ENCODE results near the gene LIMA1.

DNA sequence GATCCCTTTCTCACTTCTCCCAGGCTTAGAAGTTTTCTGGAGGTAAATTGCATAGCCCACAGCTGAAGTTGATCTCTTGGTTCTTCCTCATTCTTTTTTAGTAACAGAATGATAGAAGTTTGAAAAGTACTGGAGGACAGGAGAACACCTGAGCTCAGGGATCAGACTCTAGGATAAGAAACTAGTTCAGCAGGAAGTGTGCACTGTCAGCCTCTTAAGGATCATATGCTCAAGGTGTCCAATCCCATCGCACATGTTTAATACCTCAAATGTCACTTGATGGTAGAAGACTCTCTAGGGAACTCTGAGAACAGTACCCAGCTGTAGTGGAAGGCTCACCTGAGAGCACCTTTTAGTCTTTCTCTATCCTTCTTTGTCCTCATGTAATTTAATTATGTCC lies 14.7 kb upstream of the LIMA1 start:
- TF ChIP-seq POLR2A (IDR thresholded peaks at IDR 0.05; ENCODE audit: low read length): no peak
- TF ChIP-seq GATA1 (IDR thresholded peaks at IDR 0.05; ENCODE audit: low read depth, low read length): no peak

Measured in erythroblast (primary cell).